Measurements from ENCODE around the gene SPPL2B. TPM values are rescaled to one million over a fixed set of nuclear protein-coding genes. Genes with fewer than 3 reads are reported as not detected.

The SPPL2B gene
- total RNA-seq, 3 donors from 2014 or later (not counting 1 experiment from before 2014, with no cell fraction given) = 63.2 to 83.8 (median 79.7) TPM

DNA sequence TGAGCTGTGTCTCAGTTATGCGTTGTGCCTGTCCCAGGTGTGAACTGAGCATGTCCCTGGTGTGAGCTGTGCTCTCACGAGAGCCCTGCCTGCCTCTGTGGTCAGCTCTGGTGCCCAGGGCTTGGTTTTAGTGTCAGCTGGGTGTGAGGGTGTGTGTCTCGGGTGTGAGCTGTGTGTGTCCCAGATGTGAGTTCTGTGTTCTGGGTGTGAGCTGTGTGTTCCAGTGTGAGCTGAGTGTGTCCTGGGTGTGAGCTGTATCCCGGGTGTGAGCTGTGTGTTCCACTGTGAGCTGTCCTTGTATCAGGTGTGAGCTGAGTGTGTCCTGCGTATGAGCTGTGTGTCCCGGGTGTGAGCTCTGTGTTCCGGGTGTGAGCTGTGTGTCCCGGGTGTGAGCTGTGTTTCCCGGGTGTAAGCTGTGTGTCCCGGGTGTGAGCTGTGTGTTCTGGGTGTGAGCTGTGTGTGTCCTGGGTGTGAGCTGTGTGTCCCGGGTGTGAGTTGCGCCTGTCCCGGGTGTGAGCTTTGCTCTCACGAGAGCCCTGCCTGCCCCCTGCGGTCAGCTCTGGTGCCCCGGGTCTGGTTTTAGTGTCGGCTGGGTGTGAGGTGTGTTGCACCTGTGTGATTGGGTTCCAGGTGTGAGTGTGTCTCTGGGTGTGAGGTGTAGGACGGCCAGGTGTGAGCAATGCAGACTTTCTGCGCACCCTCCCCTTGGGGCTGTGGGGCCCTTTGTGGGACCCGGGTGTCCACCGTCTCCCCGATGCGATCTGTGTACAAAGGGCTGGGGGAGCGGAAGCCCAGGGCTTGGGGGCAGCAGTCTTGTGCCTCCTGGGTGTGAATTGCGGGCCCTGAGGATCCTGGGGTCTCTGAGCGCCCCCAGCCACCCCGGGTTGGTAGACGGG, 39.4 kb upstream of the SPPL2B start:
- TF ChIP-seq, protein P1, sequence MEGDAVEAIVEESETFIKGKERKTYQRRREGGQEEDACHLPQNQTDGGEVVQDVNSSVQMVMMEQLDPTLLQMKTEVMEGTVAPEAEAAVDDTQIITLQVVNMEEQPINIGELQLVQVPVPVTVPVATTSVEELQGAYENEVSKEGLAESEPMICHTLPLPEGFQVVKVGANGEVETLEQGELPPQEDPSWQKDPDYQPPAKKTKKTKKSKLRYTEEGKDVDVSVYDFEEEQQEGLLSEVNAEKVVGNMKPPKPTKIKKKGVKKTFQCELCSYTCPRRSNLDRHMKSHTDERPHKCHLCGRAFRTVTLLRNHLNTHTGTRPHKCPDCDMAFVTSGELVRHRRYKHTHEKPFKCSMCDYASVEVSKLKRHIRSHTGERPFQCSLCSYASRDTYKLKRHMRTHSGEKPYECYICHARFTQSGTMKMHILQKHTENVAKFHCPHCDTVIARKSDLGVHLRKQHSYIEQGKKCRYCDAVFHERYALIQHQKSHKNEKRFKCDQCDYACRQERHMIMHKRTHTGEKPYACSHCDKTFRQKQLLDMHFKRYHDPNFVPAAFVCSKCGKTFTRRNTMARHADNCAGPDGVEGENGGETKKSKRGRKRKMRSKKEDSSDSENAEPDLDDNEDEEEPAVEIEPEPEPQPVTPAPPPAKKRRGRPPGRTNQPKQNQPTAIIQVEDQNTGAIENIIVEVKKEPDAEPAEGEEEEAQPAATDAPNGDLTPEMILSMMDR (IDR thresholded peaks at IDR 0.05) = no peak
- H3K4me3 ChIP-seq (ENCODE audit: low read length) = peak overlapping the region; percentile 47
- H3K9me3 ChIP-seq (ENCODE audit: control insufficient read depth, insufficient read depth, low read length) = no peaks in the 10 kb centered on the region
- H3K27me3 ChIP-seq (ENCODE audit: control insufficient read depth, insufficient read depth, low read length) = no peaks in the 10 kb centered on the region
- Mint-ChIP-seq H3K36me3 (no peaks in the 10 kb centered on the region), H3K27ac (peak overlapping the region; percentile 88 to 98), H3K4me1 (peaks cover 27 to 51% of the 10 kb centered on the region in 2 donors), H3K4me3 (peak overlapping the region; percentile 94), H3K9me3 (no peaks in the 10 kb centered on the region), H3K27me3 (ENCODE audit: low read depth in 2 of 2) (no peaks in the 10 kb centered on the region)
- DNase-seq (peak in 1 of 2 donors; percentile 40), ATAC-seq (peak; percentile 15 to 33 (median 25))
- peaks cover 49% of the 10 kb centered on the region for H3K4me1 ChIP-seq (ENCODE audit: control insufficient read depth, insufficient read depth, low read length)
- WGBS (ENCODE audit: insufficient coverage) = 15% methylated on average over 28 of the region's 28 CpGs
- H3K36me3 ChIP-seq (ENCODE audit: control insufficient read depth, insufficient read depth, low read length) = peaks cover 3% of the 10 kb centered on the region
- H3K27ac ChIP-seq (ENCODE audit: low read length) = peak overlapping the region; percentile 68
- intact Hi-C loops (cut with micrococcal nuclease) = no loop called here

DNA sequence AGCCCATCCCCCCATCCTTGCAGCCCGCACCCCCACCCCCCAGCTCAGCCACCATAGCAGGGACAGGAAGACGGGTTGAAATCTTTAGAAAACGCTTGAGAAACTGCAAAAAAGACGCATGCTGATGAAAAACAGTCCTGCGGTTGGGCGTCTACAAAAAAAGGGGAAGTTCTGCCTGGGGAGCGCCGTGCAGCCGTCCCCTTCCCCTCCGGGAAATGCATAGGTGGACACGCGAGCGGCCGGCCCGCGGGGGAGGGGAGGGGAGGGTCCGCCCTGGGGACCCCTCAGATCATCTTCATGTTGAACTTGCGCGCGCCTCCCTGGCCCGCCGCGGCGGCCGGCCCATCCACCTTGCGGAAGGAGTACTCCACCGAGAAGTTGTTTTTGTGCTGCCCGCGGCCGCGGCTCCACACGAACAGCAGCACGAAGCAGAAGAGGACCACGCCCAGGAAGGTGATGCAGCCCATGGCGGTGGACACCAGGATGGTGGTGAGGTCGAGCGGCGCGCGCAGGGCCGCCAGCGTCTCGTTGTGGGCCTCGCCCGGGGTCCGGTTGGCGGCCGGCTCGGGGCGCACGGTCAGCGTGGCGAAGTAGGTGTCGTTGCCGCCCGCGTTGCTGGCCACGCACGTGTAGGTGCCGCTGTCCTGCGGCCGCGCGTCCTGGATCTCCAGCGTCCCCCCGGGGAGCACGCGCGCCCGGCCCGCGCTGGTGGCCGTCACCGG, 38.6 kb upstream of the SPPL2B start:
- WGBS (ENCODE audit: insufficient coverage) = under 1% methylated on average over 73 of the region's 74 CpGs
- ATAC-seq (peak; percentile 62 to 76 (median 68)), DNase-seq (peak; percentile 55 to 77)
- Mint-ChIP-seq H3K9me3 (no peaks in the 10 kb centered on the region), H3K4me1 (peaks cover 29 to 54% of the 10 kb centered on the region in 2 donors), H3K36me3 (no peaks in the 10 kb centered on the region), H3K4me3 (peak overlapping the region; percentile 94), H3K27ac (peak overlapping the region; percentile 88 to 98), H3K27me3 (ENCODE audit: low read depth in 2 of 2) (no peaks in the 10 kb centered on the region)
- Histone ChIP-seq H3K27ac (ENCODE audit: low read length) (peak overlapping the region; percentile 68), H3K27me3 (ENCODE audit: control insufficient read depth, insufficient read depth, low read length) (no peaks in the 10 kb centered on the region), H3K36me3 (ENCODE audit: control insufficient read depth, insufficient read depth, low read length) (peaks cover 4% of the 10 kb centered on the region), H3K4me1 (ENCODE audit: control insufficient read depth, insufficient read depth, low read length) (peaks cover 57% of the 10 kb centered on the region), H3K9me3 (ENCODE audit: control insufficient read depth, insufficient read depth, low read length) (no peaks in the 10 kb centered on the region), H3K4me3 (ENCODE audit: low read length) (peak overlapping the region; percentile 47)
- intact Hi-C loops (cut with micrococcal nuclease) = no loop called here
- TF ChIP-seq, protein P1 (IDR thresholded peaks at IDR 0.05) = no peak

DNA sequence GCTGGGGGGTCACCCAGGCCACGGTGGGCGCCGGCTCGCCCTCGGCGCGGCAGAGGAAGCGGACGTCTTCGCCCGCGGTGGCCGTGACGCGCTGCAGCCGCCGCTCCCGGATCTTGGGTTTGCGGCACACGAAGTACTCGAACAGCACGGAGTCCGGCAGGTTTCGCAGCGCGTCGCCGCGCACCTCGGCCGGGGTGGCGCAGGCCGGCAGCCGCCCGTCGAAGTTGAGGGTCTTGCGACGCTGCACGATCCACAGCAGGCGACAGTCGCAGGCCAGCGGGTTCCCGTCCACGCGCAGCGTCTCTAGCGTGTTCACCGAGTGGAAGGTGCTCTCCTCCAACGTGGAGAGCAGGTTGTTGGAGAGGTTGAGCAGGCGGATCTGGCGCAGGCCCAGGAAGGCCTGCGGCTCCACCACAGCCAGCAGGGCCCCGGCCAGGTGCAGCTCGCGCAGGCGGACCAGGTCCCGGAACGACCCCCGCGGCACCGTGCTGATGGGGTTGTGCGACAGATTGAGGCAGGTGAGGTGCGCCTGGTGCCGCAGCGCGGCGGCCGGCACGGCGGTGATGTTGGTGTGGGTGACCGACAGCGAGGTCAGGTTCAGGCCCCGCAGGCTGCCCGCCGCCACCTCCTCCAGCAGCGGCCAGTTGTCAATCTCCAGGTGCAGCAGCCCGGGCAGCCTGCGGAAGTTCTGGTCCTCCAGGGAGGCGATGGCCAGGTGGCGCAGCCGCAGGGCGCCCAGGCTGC, 37.9 kb upstream of the SPPL2B start:
- Histone ChIP-seq H3K9me3 (ENCODE audit: control insufficient read depth, insufficient read depth, low read length) (no peaks in the 10 kb centered on the region), H3K27me3 (ENCODE audit: control insufficient read depth, insufficient read depth, low read length) (no peaks in the 10 kb centered on the region), H3K36me3 (ENCODE audit: control insufficient read depth, insufficient read depth, low read length) (peaks cover 4% of the 10 kb centered on the region), H3K4me3 (ENCODE audit: low read length) (peak overlapping the region; percentile 47), H3K27ac (ENCODE audit: low read length) (peak overlapping the region; percentile 26), H3K4me1 (ENCODE audit: control insufficient read depth, insufficient read depth, low read length) (peaks cover 57% of the 10 kb centered on the region)
- no peaks in the 10 kb centered on the region for H3K36me3 Mint-ChIP-seq
- intact Hi-C loops (cut with micrococcal nuclease) = no loop called here
- no peaks in the 10 kb centered on the region for H3K27me3 Mint-ChIP-seq (ENCODE audit: low read depth in 2 of 2)
- H3K4me1 Mint-ChIP-seq = peaks cover 29 to 51% of the 10 kb centered on the region in 2 donors
- H3K27ac Mint-ChIP-seq = peak overlapping the region; percentile 54 to 98
- H3K9me3 Mint-ChIP-seq = no peaks in the 10 kb centered on the region
- ATAC-seq (peak; percentile 19 to 42 (median 38)), DNase-seq (peak in 1 of 2 donors; percentile 57)
- peak overlapping the region; percentile 84 for H3K4me3 Mint-ChIP-seq
- 2% methylated on average over 82 of the region's 82 CpGs for WGBS (ENCODE audit: insufficient coverage)
- TF ChIP-seq, protein P1 (IDR thresholded peaks at IDR 0.05) = no peak

Measured in natural killer cell (primary cell).